ENCODE results near the gene PERCC1.
"Not testable (repeated sequence)": the region's sequence is repeated elsewhere in the genome, so short reads cannot be mapped to it uniquely, and the experiment has no call there.

Gene PERCC1

GRCh38 chr16:1435921-1436697, 5.2 kb downstream of the PERCC1 start:
- TF ChIP-seq, protein P1, sequence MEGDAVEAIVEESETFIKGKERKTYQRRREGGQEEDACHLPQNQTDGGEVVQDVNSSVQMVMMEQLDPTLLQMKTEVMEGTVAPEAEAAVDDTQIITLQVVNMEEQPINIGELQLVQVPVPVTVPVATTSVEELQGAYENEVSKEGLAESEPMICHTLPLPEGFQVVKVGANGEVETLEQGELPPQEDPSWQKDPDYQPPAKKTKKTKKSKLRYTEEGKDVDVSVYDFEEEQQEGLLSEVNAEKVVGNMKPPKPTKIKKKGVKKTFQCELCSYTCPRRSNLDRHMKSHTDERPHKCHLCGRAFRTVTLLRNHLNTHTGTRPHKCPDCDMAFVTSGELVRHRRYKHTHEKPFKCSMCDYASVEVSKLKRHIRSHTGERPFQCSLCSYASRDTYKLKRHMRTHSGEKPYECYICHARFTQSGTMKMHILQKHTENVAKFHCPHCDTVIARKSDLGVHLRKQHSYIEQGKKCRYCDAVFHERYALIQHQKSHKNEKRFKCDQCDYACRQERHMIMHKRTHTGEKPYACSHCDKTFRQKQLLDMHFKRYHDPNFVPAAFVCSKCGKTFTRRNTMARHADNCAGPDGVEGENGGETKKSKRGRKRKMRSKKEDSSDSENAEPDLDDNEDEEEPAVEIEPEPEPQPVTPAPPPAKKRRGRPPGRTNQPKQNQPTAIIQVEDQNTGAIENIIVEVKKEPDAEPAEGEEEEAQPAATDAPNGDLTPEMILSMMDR (IDR thresholded peaks at IDR 0.05; ENCODE audit: low read depth, low read length): no peak
- H3K4me3 ChIP-seq (ENCODE audit: low read depth, low read length): no peak overlapping the region

DNA sequence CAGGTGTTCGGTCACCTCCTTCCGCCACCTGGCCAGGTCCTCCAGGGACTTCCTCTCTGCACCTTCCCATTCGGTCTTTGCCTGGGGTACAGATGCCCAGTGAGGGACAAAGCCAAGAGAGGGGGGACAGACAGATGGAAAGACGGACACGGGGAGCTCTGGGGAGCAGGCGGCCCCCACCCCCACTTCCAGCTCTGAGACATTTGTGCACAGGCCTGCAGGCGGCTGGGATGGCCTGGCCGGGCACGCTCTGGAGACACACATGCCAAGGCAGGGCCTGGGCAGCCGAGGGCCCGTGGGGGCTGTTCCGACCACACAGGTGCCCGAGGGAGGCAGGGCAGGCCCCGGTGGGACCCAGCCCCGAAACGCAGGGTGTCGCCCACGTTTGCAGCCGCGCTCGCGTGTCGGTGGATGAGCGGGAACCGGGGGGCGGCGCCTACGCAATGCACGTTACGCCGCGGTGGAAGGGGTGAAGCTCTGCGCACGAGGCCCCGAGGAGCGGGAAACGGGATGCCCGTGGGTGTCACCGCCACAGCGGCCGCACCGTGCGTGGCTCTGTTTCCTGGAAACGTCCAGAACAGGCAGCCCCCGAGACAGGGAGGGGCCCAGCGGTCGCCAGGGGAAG, 6.0 kb downstream of the PERCC1 start:
- H3K4me3 ChIP-seq (ENCODE audit: low read depth, low read length): no peak overlapping the region
- TF ChIP-seq, protein P1 (IDR thresholded peaks at IDR 0.05; ENCODE audit: low read depth, low read length): no peak

GRCh38 chr16:1437606-1438005, 6.7 kb downstream of the PERCC1 start:
- H3K4me3 ChIP-seq (ENCODE audit: low read depth, low read length): no peak overlapping the region
- TF ChIP-seq, protein P1 (IDR thresholded peaks at IDR 0.05; ENCODE audit: low read depth, low read length): no peak

DNA sequence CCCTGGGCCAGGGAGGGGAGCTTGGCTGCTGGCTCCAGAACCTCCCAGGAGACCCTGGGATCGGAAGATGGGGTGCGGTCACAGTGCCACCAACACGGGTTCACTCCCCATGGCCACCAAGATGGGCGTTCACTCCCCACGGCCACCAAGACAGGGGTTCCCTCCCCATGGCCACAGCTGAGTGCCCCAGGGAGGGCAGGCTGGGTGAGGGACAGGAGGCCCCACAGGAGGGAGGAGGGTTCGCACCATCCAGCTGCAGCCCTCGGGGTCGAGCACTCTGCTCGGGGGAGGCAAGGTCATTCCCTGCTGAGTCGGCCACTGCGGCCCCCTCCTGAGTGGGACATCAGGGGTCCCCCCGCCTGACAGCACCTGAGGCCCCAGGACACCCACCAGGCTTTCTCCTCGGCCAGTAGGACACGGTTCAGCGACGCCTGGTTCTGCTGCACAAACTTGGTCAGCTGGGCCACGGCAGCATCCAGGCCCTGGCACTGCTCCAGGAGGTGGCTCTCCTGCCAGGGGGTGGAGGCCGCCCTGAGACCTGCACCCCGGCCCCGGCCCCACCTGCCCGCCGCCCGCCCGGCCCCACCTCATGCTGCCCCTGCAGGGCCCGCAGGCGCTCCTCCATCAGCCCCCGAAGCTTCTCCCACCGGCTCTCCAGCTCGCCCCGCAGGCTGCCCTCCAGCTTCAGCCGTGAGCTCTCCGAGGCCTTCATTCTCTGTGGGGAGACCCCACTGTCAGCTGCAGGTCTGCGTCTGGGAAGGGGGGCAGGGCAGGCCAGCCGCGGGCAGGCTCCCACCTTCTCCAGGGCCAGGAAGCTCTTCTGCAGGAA, 7.6 kb downstream of the PERCC1 start:
- TF ChIP-seq, protein P1 (IDR thresholded peaks at IDR 0.05; ENCODE audit: low read depth, low read length): no peak

DNA sequence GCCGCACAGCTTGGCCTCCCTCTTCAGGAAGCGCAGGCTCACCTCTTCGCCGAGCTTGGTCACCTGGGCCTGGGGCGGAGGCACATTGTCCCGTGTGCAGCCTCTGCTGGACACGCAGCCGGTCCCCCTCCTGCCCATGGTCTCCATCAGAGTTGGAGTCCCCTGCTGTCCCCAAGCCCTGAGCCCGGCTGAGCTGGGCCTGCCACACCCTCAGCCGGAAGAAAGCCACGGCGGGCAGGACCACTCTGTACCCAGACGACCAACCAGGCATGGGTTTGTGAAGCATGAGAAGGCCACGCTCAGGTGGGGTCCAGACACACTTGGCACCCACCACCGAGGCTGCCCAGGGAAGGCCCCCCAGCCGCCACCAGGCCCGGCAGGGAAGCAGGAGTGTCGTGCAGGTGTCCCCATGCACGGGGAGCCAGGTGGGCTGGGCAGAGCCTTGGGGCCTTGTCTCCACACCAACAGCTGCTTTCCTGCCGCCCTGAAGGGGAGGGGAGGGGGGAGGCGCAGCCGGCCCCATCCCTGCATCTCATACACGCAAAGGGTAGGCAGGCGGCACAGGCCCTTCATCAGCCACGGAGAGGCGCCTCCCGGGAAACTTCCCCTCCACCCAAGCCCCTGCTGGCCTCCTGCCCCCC, 8.3 kb downstream of the PERCC1 start:
- TF ChIP-seq, protein P1 (IDR thresholded peaks at IDR 0.05; ENCODE audit: low read depth, low read length): no peak
- H3K4me3 ChIP-seq (ENCODE audit: low read depth, low read length): no peak overlapping the region

More for the DNA sequence above, 7.6 kb downstream of the PERCC1 start:
- no peak overlapping the region for H3K4me3 ChIP-seq (ENCODE audit: low read depth, low read length)

DNA sequence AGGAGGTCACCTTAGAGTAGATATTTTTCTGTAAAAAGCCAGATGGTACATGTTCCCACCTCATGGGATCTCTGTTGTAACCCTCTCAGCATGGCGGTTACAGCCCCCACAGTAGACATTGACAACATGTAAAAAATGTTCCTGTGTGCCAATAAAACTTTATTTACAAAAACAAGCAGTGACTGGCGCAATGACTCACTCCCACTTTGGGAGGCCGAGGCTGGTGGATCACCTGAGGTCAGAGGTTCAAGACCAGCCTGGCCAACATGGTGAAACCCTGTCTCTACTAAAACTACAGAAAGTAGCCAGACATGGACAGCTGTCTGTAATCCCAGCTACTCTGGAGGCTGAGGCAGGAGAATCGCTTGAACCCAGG, 8.8 kb downstream of the PERCC1 start:
- not testable (repeated sequence) for H3K4me3 ChIP-seq (ENCODE audit: low read depth, low read length)

GRCh38 chr16:1441391-1441829, 10.5 kb downstream of the PERCC1 start:
- H3K4me3 ChIP-seq (ENCODE audit: low read depth, low read length): no peak overlapping the region
- TF ChIP-seq, protein P1 (IDR thresholded peaks at IDR 0.05; ENCODE audit: low read depth, low read length): no peak

Measured in WI38 (cell line).